BJ (cell line): ENCODE data around the gene TMEM141. TPM values are rescaled to one million over a fixed set of nuclear protein-coding genes. Genes with fewer than 3 reads are reported as not detected.
A peak's percentile ranks its signal among the peaks of the same experiment; 100 is the strongest.
"Not testable (repeated sequence)": the region's sequence is repeated elsewhere in the genome, so short reads cannot be mapped to it uniquely, and the experiment has no call there.

ENCODE experiments used
- CTCF ChIA-PET: fragments of 350-600 bp; formaldehyde crosslinking; extraction: SDS; loops from one replicate; lab custom pipeline; 2021; ENCODE audit warnings: antibody characterized with exemption, inconsistent platforms; lab: Yijun Ruan, JAX
- POLR2A ChIA-PET: fragments of 300-600 bp; sonication (Branson Sonifier 250); formaldehyde crosslinking; extraction: SDS; loops from one replicate; lab custom pipeline; 2021; ENCODE audit warnings: antibody characterized with exemption; lab: Charles Lee
- DNase-seq: peaks from one replicate; pipeline ENCODE4 v3.0.0-alpha.2; 2011; ENCODE audit warnings: low read depth
- H3K27me3 ChIP-seq: 2 replicates; pipeline ENCODE4 v1.6.0; 2011; ENCODE audit warnings: low read length; ENCODE audit not compliant: control insufficient read depth, insufficient read depth
- H3K36me3 ChIP-seq: 2 replicates; pipeline ENCODE4 v1.5.1; 2011; ENCODE audit warnings: low read length; ENCODE audit not compliant: control insufficient read depth, insufficient read depth
- H3K4me3 ChIP-seq: 2 replicates; pipeline ENCODE4 v1.5.1; 2011; ENCODE audit warnings: low read depth, mild to moderate bottlenecking, control low read depth, low read length
- polyA plus RNA-seq: library from polyadenylated mRNA; depleted of rRNA; stranded (reverse); fragments of >200 nt; gene quantifications from 2 replicates; pipeline ENCODE4 v1.2.3, GENCODE V29; 2011
- TF ChIP-seq, protein P1 (sequence below): IDR thresholded peaks from 2 replicates; pipeline ENCODE4 v1.5.1; 2011; ENCODE audit warnings: low read depth, mild to moderate bottlenecking, control low read depth, inconsistent platforms, low read length, moderate library complexity; ENCODE audit not compliant: insufficient read depth

The TMEM141 gene
- polyA plus RNA-seq, 1 experiment = 51.5 TPM

GRCh38 chr9:136760424-136760823 is 30.7 kb upstream of the TMEM141 start:
- no peak overlapping the region for H3K4me3 ChIP-seq
- ChIA-PET CTCF (interaction anchor here (0.9 to 3.1 kb wide), 8 partner anchors 9 to 34 kb away, joined by 3 to 20 read pairs (median 4); no protein-coding TSS in a partner anchor), POLR2A (no interaction called here)
- no peak for DNase-seq
- no peaks in the 10 kb centered on the region for H3K36me3 ChIP-seq
- peaks cover 2% of the 10 kb centered on the region; the same call in 1 of the 2 replicates for H3K27me3 ChIP-seq
- TF ChIP-seq, protein P1, sequence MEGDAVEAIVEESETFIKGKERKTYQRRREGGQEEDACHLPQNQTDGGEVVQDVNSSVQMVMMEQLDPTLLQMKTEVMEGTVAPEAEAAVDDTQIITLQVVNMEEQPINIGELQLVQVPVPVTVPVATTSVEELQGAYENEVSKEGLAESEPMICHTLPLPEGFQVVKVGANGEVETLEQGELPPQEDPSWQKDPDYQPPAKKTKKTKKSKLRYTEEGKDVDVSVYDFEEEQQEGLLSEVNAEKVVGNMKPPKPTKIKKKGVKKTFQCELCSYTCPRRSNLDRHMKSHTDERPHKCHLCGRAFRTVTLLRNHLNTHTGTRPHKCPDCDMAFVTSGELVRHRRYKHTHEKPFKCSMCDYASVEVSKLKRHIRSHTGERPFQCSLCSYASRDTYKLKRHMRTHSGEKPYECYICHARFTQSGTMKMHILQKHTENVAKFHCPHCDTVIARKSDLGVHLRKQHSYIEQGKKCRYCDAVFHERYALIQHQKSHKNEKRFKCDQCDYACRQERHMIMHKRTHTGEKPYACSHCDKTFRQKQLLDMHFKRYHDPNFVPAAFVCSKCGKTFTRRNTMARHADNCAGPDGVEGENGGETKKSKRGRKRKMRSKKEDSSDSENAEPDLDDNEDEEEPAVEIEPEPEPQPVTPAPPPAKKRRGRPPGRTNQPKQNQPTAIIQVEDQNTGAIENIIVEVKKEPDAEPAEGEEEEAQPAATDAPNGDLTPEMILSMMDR = no peak

GRCh38 chr9:136760834-136761544 is 30.2 kb upstream of the TMEM141 start:
- H3K36me3 ChIP-seq, H3K27me3 ChIP-seq, POLR2A ChIA-PET, H3K4me3 ChIP-seq: not testable (repeated sequence)
- DNase-seq = peak; percentile 9
- TF ChIP-seq, protein P1 = peak; percentile 84
- CTCF ChIA-PET = interaction anchor here (0.8 to 3.1 kb wide), 11 partner anchors 8 to 81 kb away, joined by 3 to 20 read pairs (median 3); partner anchors contain the start of genes AJM1 and LCN10

GRCh38 chr9:136761545-136761981 is 29.6 kb upstream of the TMEM141 start:
- no peak for DNase-seq
- CTCF ChIA-PET = interaction anchor here (0.7 to 3.1 kb wide), 10 partner anchors 10 to 81 kb away, joined by 3 to 20 read pairs (median 4); partner anchors contain the start of genes AJM1 and LCN10
- POLR2A ChIA-PET = no interaction called here
- TF ChIP-seq, protein P1 = no peak
- H3K36me3 ChIP-seq = no peaks in the 10 kb centered on the region
- H3K27me3 ChIP-seq = peaks cover 2% of the 10 kb centered on the region; the same call in 1 of the 2 replicates
- no peak overlapping the region for H3K4me3 ChIP-seq

GRCh38 chr9:136762221-136762691 is 28.9 kb upstream of the TMEM141 start:
- POLR2A ChIA-PET = no interaction called here

More at GRCh38 chr9:136762221-136762691, 28.9 kb upstream of the TMEM141 start:
- peaks cover 2% of the 10 kb centered on the region; the same call in 1 of the 2 replicates for H3K27me3 ChIP-seq
- no peak for DNase-seq
- H3K4me3 ChIP-seq = no peak overlapping the region
- TF ChIP-seq, protein P1 = no peak
- no peaks in the 10 kb centered on the region for H3K36me3 ChIP-seq
- CTCF ChIA-PET = interaction anchor here (0.7 to 3.1 kb wide), 6 partner anchors 9 to 80 kb away, joined by 3 to 20 read pairs (median 4); partner anchors contain the start of gene AJM1
